Osteoblast (primary cell): ENCODE data around the gene TIGD3. TPM values are rescaled to one million over a fixed set of nuclear protein-coding genes. Genes with fewer than 3 reads are reported as not detected.
"Not testable (repeated sequence)": the region's sequence is repeated elsewhere in the genome, so short reads cannot be mapped to it uniquely, and the experiment has no call there.

Source experiments
- DNase-seq: peaks from one replicate; pipeline ENCODE4 v3.0.0; 2011; ENCODE audit warnings: low spot score, mixed read lengths; ENCODE audit not compliant: insufficient read length; ENCODE audit errors: missing footprints
- H2AFZ ChIP-seq: 2 replicates; pipeline ENCODE4 v1.6.0; 2011; ENCODE audit warnings: mild to moderate bottlenecking, low read length
- H3K27ac ChIP-seq: 2 replicates; pipeline ENCODE4 v1.5.1; 2011; ENCODE audit warnings: mild to moderate bottlenecking, low read depth, low read length, moderate library complexity
- H3K27me3 ChIP-seq: 2 replicates; pipeline ENCODE4 v1.6.0; 2012; ENCODE audit warnings: mild to moderate bottlenecking, control low read depth, inconsistent platforms, low read length, moderate library complexity; ENCODE audit not compliant: insufficient read depth
- H3K36me3 ChIP-seq: 2 replicates; pipeline ENCODE4 v1.5.1; 2011; ENCODE audit warnings: mild to moderate bottlenecking, low read length, control low read depth, moderate library complexity; ENCODE audit not compliant: insufficient read depth
- H3K4me1 ChIP-seq: 2 replicates; pipeline ENCODE4 v1.5.1; 2011; ENCODE audit warnings: mild to moderate bottlenecking, low read length, control low read depth, moderate library complexity; ENCODE audit not compliant: insufficient read depth
- H3K4me2 ChIP-seq: 2 replicates; pipeline ENCODE4 v1.6.0; 2011; ENCODE audit warnings: mild to moderate bottlenecking, low read length; ENCODE audit not compliant: insufficient read depth
- H3K4me3 ChIP-seq: fragments of 200-600 bp; sonication (generic); 3 replicates; pipeline ENCODE4 v1.5.1; 2012; ENCODE audit warnings: mild to moderate bottlenecking, low read length, inconsistent platforms; ENCODE audit not compliant: insufficient read depth
- H3K79me2 ChIP-seq: 2 replicates; pipeline ENCODE4 v1.6.0; 2012; ENCODE audit warnings: mild to moderate bottlenecking, low read length, control low read depth, inconsistent platforms; ENCODE audit not compliant: insufficient read depth
- H3K9me3 ChIP-seq: 2 replicates; pipeline ENCODE4 v1.5.1; 2011; ENCODE audit warnings: low read depth, low read length, control low read depth
- H4K20me1 ChIP-seq: 2 replicates; pipeline ENCODE4 v1.6.0; 2012; ENCODE audit warnings: mild to moderate bottlenecking, low read length, control low read depth; ENCODE audit not compliant: insufficient read depth
- total RNA-seq: library from RNA; depleted of rRNA; stranded (reverse); fragments of >200 nt; gene quantifications from 2 replicates; pipeline ENCODE4 v1.2.3, GENCODE V29; 2012
- TF ChIP-seq, protein P1 (sequence below): IDR thresholded peaks from 2 replicates; pipeline ENCODE4 v1.5.1; 2011; ENCODE audit warnings: mild to moderate bottlenecking, low read depth, low read length, moderate library complexity; ENCODE audit errors: extremely low read depth

The TIGD3 gene
- total RNA-seq, 1 donor = not detected

DNA sequence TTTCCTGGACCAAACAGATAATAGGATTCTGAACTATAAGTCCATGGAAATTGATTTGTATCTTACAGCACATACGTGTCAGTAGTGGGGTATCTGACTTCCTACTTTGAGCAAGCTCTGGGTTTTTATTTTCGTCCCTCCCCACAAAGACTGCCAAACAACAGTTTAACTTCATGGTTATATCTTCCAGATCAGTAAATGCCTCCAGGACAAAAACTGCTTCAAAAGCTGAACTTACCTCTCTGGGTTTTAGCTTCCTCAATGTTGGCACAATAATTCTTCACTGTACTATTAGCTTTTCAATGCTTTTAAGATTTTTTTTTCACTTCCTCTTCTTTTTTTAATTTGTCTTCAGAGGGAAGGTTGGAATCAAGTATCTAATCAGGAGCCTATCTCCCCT, 25.1 kb upstream of the TIGD3 start:
- TF ChIP-seq, protein P1, sequence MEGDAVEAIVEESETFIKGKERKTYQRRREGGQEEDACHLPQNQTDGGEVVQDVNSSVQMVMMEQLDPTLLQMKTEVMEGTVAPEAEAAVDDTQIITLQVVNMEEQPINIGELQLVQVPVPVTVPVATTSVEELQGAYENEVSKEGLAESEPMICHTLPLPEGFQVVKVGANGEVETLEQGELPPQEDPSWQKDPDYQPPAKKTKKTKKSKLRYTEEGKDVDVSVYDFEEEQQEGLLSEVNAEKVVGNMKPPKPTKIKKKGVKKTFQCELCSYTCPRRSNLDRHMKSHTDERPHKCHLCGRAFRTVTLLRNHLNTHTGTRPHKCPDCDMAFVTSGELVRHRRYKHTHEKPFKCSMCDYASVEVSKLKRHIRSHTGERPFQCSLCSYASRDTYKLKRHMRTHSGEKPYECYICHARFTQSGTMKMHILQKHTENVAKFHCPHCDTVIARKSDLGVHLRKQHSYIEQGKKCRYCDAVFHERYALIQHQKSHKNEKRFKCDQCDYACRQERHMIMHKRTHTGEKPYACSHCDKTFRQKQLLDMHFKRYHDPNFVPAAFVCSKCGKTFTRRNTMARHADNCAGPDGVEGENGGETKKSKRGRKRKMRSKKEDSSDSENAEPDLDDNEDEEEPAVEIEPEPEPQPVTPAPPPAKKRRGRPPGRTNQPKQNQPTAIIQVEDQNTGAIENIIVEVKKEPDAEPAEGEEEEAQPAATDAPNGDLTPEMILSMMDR = no peak

DNA sequence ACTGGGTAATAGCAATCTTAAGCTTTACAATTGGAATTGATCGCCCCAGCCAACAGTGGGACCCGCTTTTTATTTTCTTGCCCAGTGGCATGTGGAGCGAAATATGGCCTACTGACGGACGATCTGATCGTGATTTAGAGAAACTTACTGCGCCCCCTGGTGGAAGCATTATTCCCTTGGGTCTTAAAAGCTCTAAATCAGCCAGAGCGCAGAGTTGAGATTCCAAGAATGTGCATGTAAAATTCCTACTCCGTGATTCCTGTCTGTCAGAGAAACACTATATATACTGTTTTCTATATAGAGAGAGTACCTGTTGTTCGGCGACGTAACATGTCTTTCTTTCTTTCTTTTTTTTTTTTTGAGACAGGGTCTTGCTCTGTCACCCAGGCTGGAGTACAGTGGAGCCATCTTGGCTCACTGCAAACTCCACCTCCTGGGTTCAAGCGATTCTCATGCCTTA, 24.6 kb upstream of the TIGD3 start:
- peak; percentile 86 for DNase-seq
- H3K27me3 ChIP-seq = no peaks in the 10 kb centered on the region
- H2AFZ ChIP-seq = peak overlapping the region; percentile 53
- peak overlapping the region; percentile 56 for H3K4me2 ChIP-seq
- no peak overlapping the region for H3K4me3 ChIP-seq
- peaks cover 10% of the 10 kb centered on the region for H3K4me1 ChIP-seq
- H3K27ac ChIP-seq = no peak overlapping the region
- peaks cover 8% of the 10 kb centered on the region for H4K20me1 ChIP-seq
- H3K9me3 ChIP-seq = no peaks in the 10 kb centered on the region
- H3K36me3 ChIP-seq = no peaks in the 10 kb centered on the region
- TF ChIP-seq, protein P1 = peak; percentile 89
- peaks cover 13% of the 10 kb centered on the region for H3K79me2 ChIP-seq

More for the DNA sequence above, 25.1 kb upstream of the TIGD3 start:
- Histone ChIP-seq H2AFZ (peak overlapping the region; percentile 53), H3K9me3 (no peaks in the 10 kb centered on the region), H3K4me1 (peaks cover 6% of the 10 kb centered on the region), H3K79me2 (peaks cover 8% of the 10 kb centered on the region), H3K36me3 (no peaks in the 10 kb centered on the region), H3K4me3 (no peak overlapping the region), H3K27ac (no peak overlapping the region), H3K27me3 (no peaks in the 10 kb centered on the region), H3K4me2 (peak overlapping the region; percentile 56), H4K20me1 (peaks cover 3% of the 10 kb centered on the region)
- no peak for DNase-seq

DNA sequence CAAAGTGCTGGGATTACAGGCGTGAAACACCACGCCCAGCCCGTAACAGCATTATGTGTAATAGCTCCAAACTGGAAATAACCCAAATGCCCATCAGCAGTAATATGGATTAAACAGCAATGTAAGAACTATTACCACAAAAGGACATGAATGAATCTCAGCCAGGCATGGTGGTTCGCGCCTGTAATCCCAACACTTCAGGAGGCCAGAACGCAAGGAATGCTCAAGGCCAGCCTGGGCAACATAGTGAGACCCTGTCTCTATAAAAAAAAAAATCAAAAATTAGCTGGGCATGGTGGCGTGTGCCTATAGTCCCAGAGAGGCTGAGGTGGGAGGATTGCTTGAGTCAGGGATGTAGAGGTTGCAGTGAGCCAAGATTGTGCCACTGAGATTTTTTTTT, 24.0 kb upstream of the TIGD3 start:
- DNase-seq = no peak
- Histone ChIP-seq H3K4me3 (no peak overlapping the region), H3K36me3 (no peaks in the 10 kb centered on the region), H2AFZ (no peak overlapping the region), H3K27ac (no peak overlapping the region), H4K20me1 (peaks cover 14% of the 10 kb centered on the region), H3K4me1 (peaks cover 16% of the 10 kb centered on the region), H3K9me3 (no peaks in the 10 kb centered on the region), H3K79me2 (peaks cover 19% of the 10 kb centered on the region), H3K4me2 (no peak overlapping the region), H3K27me3 (no peaks in the 10 kb centered on the region)
- TF ChIP-seq, protein P1 = no peak

DNA sequence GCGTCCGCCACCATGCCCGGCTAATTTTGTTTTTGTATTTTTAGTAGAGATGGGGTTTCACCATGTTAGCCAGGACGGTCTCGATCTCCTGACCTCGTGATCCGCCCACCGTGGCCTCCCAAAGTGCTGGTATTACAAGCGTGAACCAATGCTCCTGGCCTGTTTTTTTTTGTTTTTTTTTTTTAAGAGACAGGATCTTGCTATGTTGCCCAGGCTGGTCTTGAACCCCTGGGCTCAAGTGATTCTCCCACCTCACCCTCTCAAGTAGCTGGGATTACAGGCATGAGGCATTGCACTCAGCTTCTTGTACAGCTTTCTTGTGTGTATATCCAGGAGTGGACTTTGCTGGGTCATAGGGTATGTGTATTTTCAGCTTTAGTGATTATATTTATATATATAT, 22.0 kb upstream of the TIGD3 start:
- not testable (repeated sequence) for H3K4me3 ChIP-seq, H3K27me3 ChIP-seq, H3K4me2 ChIP-seq, DNase-seq, H3K9me3 ChIP-seq, H2AFZ ChIP-seq, H3K36me3 ChIP-seq, H3K27ac ChIP-seq
- Histone ChIP-seq H3K79me2 (peaks cover 38% of the 10 kb centered on the region), H3K4me1 (peaks cover 16% of the 10 kb centered on the region), H4K20me1 (peaks cover 23% of the 10 kb centered on the region)
